Right renal cortex interstitium (tissue), 3 donors: Measurements from ENCODE around the gene SLC7A1. TPM values are rescaled to one million over a fixed set of nuclear protein-coding genes. Genes with fewer than 3 reads are reported as not detected.

ENCODE experiments used
- DNase-seq, 3 donors: peaks; one replicate each; pipeline ENCODE4 v3.0.0-alpha.2; 2013; ENCODE audit warnings: low read depth in 3 of 3, low spot score in 2 of 3
- polyA plus RNA-seq, 3 donors: library from polyadenylated mRNA; unstranded; fragments of 120-200 nt; gene quantifications; one replicate each; pipeline ENCODE4 v1.2.1, GENCODE V29; 2013; ENCODE audit not compliant: insufficient read length in 3 of 3

The SLC7A1 gene
- polyA plus RNA-seq, 3 donors, result 15.3 to 16.8 (median 15.6) TPM

GRCh38 chr13:29513002-29513980 is 82.2 kb downstream of the SLC7A1 start:
- no peak for DNase-seq

- DNase-seq, result no peak
Measured at GRCh38 chr13:29511980-29512379, 83.5 kb downstream of the SLC7A1 start.

DNA sequence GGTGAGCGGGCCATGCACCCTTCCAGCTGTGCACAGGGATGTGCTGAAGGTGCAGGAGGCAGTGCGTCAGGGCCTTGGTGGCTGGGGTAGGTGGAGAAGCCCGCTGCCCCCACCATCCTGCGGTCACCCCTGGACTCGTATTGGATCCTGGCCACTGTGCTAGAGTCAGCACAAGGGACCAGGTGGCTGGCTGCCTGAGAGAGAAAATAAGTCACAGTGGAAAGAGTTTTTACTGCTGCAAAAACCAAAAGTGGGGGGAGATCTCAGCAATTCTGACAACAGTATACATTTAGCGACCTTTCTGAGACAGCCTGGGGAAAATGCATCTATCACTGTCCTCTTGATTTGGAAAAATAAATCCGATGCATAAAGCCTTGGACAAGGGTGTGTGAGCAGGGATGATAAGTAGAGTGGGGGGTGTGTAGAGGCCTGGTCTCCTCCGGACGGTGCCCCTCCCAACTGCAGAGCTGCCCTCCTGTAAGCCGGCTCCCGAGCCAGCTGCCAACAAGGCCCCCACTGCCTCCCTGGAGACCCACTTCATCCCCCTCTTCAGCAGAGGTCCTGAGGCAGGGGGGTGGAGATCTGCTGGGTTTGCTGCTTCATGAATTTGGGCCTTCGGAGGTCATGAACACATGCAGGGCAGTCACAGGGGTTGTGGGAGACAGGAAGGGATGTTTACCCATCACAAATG is 84.2 kb downstream of the SLC7A1 start:
- DNase-seq, result no peak

- no peak for DNase-seq
Measured at GRCh38 chr13:29510651-29511084, 84.8 kb downstream of the SLC7A1 start.

- DNase-seq, result no peak
Measured at GRCh38 chr13:29509999-29510589, 85.4 kb downstream of the SLC7A1 start.

- DNase-seq, result no peak
Measured at GRCh38 chr13:29508876-29509252, 86.6 kb downstream of the SLC7A1 start.

- peak; percentile 73 to 85 (median 77) for DNase-seq
Measured at GRCh38 chr13:29508130-29508875, 87.2 kb downstream of the SLC7A1 start.

DNA sequence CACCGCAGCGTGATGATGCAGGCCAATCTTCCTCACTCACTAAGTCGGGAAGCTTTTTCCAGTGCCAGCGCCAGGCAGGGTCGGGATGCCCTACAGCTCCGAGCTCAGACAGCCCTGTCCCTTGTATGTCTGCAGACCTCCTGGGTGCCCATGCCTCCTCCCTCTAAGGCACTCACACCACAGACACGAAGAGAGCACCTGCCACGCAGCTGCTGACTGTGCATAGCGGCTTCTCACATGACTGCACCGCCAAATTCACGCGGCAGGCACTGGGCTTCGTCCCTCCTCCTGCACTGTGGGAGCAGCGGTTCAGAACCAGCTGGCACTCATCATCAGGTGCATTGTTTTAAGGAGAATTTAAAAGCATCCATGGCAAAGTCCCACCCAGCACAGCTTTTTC is 88.1 kb downstream of the SLC7A1 start:
- DNase-seq, result no peak

DNA sequence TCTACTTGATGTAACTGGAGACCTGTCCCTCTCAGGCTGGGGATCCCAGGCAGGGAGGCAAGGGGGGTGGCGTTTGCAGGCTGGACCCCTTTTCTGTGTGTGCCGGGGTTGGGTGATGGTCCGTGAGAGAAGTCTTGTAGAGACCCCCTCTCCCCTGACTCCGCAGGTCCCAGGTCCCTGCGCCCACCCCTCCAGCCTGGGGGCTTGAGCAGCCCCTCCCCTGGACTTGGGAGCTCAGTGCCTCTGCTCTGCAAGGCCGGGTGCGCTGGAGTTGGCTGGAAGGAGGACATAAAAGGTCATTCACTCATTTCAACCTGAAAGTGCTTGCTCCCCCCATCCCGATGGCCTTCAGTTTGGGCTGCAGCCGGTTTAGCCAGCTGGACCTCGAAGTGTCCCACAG is 89.5 kb downstream of the SLC7A1 start:
- DNase-seq, result no peak

DNA sequence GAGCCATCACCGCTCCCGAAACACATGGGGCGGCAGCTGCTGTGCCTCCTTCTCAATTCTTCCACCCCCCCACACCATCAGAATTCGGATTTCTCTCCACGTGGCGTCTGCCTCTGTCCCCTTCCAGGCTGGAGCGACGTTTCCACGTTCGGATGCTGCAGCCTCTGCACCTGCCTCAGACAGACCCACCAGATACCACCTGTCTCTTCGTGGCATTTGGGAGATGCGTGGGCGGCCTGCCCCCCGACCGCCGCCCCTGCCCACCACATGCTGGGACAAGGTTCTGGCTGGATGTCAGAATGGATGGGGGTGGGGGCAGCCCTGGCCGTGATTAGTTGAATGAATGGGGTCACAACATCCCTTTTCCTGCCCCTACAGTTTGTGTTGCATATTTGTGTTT is 90.0 kb downstream of the SLC7A1 start:
- no peak for DNase-seq

- DNase-seq, result no peak
Measured at GRCh38 chr13:29504691-29505090, 90.8 kb downstream of the SLC7A1 start.

- DNase-seq, result no peak
Measured at GRCh38 chr13:29503041-29503837, 92.2 kb downstream of the SLC7A1 start.

GRCh38 chr13:29502391-29503008 is 93.0 kb downstream of the SLC7A1 start:
- DNase-seq, result no peak

DNA sequence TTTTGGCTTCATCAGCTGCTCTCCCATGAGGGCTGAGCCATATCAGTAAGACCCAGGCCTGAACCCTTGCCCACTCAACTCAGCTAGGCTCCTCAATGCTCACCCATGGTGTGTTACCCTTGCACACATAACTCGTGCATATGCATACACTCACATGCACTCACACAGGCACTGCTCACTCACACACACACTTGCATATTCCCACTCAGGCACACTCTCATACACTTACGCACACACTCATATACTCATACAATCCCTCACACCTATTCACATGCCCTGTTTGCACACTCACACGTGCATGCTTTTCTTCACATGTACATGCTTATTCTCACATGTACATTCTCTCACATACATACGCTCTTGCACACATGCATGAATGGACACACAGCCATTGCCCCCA is 93.8 kb downstream of the SLC7A1 start:
- DNase-seq, result no peak

- DNase-seq, result no peak
Measured at GRCh38 chr13:29500386-29500785, 95.1 kb downstream of the SLC7A1 start.

GRCh38 chr13:29499506-29500165 is 95.9 kb downstream of the SLC7A1 start:
- DNase-seq, result no peak

DNA sequence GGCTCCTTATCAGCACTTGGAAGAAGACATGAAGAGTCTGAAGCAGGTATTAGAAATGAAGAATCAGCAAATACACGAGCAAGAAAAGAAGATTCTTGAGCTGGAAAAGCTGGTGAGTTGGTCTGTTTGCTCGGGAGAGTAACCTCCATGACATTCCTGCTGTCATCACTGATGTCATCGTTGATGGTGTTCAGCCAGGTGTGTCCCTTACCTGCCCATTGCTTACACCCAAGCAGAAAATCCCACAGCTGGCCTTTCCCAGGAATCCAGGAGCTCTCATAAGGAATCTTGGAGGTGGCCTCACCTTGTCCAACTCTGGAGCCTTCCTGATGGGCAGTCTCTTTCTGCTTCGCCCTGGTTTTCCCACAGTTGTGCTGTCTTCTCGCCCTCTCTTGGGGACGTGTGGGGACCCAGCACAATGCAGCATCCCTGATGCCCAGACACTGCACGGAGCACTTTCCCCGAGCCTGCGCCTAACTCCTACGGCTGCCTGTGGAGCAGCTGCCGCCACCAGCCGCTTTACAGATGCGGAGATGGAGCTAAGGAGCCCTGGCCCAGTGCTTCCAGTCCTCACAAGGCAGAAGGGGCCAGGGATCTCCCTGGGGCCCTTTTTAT is 97.0 kb downstream of the SLC7A1 start:
- no peak for DNase-seq

DNA sequence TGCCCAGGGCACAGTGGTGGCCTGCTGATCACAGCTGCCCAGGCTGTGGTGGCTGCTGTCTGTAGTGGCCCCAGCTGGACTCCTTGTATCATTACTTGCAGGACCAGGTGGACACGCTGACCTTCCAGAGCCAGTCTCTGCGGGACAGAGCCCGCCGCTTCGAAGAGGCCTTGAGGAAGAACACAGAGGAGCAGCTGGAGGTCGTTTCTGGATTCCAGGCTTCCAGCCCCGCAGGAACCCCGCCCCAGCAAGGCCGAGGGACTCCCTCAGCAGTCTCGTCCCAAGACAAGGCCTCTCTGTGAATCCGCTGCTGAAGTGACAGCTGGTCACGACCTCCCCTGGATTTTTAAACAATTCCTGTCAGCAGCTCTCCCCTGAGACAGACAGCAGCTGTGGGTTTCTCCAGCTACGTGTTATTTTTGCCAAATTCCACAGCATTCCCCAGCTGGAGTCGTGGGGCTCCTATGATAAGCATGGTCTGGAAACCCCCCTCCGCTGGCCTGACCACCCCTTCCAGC is 98.3 kb downstream of the SLC7A1 start:
- DNase-seq, result peak; percentile 74 to 79 (median 77)
